ENCODE results near the gene ADAMTS7. TPM values are rescaled to one million over a fixed set of nuclear protein-coding genes. Genes with fewer than 3 reads are reported as not detected.

The ADAMTS7 gene
- polyA plus RNA-seq, 2 of the 4 experiments (the other 2 are of a cell fraction) = 1.5 to 2.9 TPM

GRCh38 chr15:78808550-78808949 lies 2.7 kb downstream of the ADAMTS7 start:
- peak in 1 of 2 experiments; percentile 56; a peak in 3 of 6 replicates for ATAC-seq
- CTCF ChIA-PET = interaction anchor here (0.7 to 8.8 kb wide), 9 partner anchors 10 to 568 kb away, joined by 3 to 85 read pairs (median 4); no protein-coding TSS in a partner anchor
- POLR2A ChIA-PET = interaction anchor here (1.0 kb wide), 1 partner anchor 243 kb away, joined by 3 read pairs; the partner anchor contains the start of gene CHRNA5

GRCh38 chr15:78807359-78807758 lies 3.9 kb downstream of the ADAMTS7 start:
- ATAC-seq (no peak), FAIRE-seq (peak; percentile 77), DNase-seq (ENCODE audit: low read depth in 1 of 2, low spot score in 1 of 2) (no peak)
- H3K9me3 ChIP-seq = 0 out of 3 replicates have a peak, but pooled peaks cover 3% of the 10 kb centered on the region
- no peak overlapping the region for H3K27ac ChIP-seq
- no peak overlapping the region for H3K4me2 ChIP-seq
- 98% methylated on average over 2 of the region's 2 CpGs for WGBS (ENCODE audit: missing lambda C conversion rate)
- no peak overlapping the region for H3K4me3 ChIP-seq
- ChIA-PET CTCF (interaction anchor here (0.6 to 8.8 kb wide), 6 partner anchors 10 to 267 kb away, joined by 4 to 85 read pairs (median 6); no protein-coding TSS in a partner anchor), POLR2A (interaction anchor here (0.6 kb wide), 2 partner anchors 12 to 128 kb away, joined by 3 read pairs; no protein-coding TSS in a partner anchor)
- TF ChIP-seq CEBPB (IDR thresholded peaks at IDR 0.05) (no peak), HMGXB4 (CRISPR knock-in tag; IDR thresholded peaks at IDR 0.05; ENCODE audit: borderline replicate concordance) (no peak), CHD2 (IDR thresholded peaks at IDR 0.05; ENCODE audit: low read length, partially characterized antibody) (no peak), TFCP2L1 (CRISPR knock-in tag; IDR thresholded peaks at IDR 0.05) (no peak), HOXB5 (CRISPR knock-in tag; IDR thresholded peaks at IDR 0.05) (no peak), FOXS1 (CRISPR knock-in tag; IDR thresholded peaks at IDR 0.05) (no peak), JUNB (IDR thresholded peaks at IDR 0.05) (no peak), RFX5 (IDR thresholded peaks at IDR 0.05) (no peak)
- H3K4me1 ChIP-seq = peaks cover 4% of the 10 kb centered on the region; the same call in 2 of the 3 replicates

More at GRCh38 chr15:78808550-78808949, 2.7 kb downstream of the ADAMTS7 start:
- no peak overlapping the region for H3K4me3 ChIP-seq
- H3K4me2 ChIP-seq = no peak overlapping the region
- 43% methylated on average over 2 of the region's 2 CpGs for WGBS (ENCODE audit: missing lambda C conversion rate)
- TF ChIP-seq RAD21 (conservative IDR thresholded peaks at IDR 0.05 in 1 of 2, IDR thresholded peaks at IDR 0.05 in 1 of 2) (peak; percentile 37 to 53; a peak in 3 of 5 replicates), CTCF (IDR thresholded peaks at IDR 0.05) (peak; percentile 47), EHF (CRISPR knock-in tag; IDR thresholded peaks at IDR 0.05) (no peak), SMC3 (IDR thresholded peaks at IDR 0.05) (0 out of 3 replicates have a peak, but pooled peaks have one; percentile 27), BCL3 (IDR thresholded peaks at IDR 0.05) (no peak), CHD4 (IDR thresholded peaks at IDR 0.05; ENCODE audit: borderline replicate concordance) (no peak), MAFK (IDR thresholded peaks at IDR 0.05; ENCODE audit: partially characterized antibody) (peak; percentile 23)
- H3K4me1 ChIP-seq = peaks cover 4% of the 10 kb centered on the region; the same call in 2 of the 3 replicates
- H3K27ac ChIP-seq = no peak overlapping the region
- FAIRE-seq (no peak), DNase-seq (ENCODE audit: low read depth in 1 of 2, low spot score in 1 of 2) (peak; percentile 71 to 78)
- H3K9me3 ChIP-seq = 0 out of 3 replicates have a peak, but pooled peaks cover 3% of the 10 kb centered on the region

- FAIRE-seq (no peak), DNase-seq (ENCODE audit: low read depth in 1 of 2, low spot score in 1 of 2) (no peak), ATAC-seq (no peak)
- Histone ChIP-seq H3K4me1 (no peaks in the 10 kb centered on the region), H3K9me3 (0 out of 3 replicates have a peak, but pooled peaks cover 3% of the 10 kb centered on the region), H3K4me2 (no peak overlapping the region), H3K4me3 (no peak overlapping the region), H3K27ac (no peak overlapping the region)
- ChIA-PET POLR2A (interaction anchor here (0.9 kb wide), 1 partner anchor 69 kb away, joined by 3 read pairs; no protein-coding TSS in a partner anchor), CTCF (interaction anchor here (0.6 to 1.4 kb wide), 3 partner anchors 17 to 68 kb away, joined by 3 read pairs; no protein-coding TSS in a partner anchor)
- TF ChIP-seq KDM5A (IDR thresholded peaks at IDR 0.05) (no peak), MAZ (IDR thresholded peaks at IDR 0.05; ENCODE audit: borderline replicate concordance, low read depth, low read length) (no peak), NR3C1 (IDR thresholded peaks at IDR 0.05) (no peak), ELK1 (IDR thresholded peaks at IDR 0.05; ENCODE audit: low read depth, low read length) (no peak), RNF2 (IDR thresholded peaks at IDR 0.05; ENCODE audit: borderline replicate concordance, low read depth) (no peak), TP53 (CRISPR knock-in tag; IDR thresholded peaks at IDR 0.05) (no peak)
- 86% methylated on average over 14 of the region's 14 CpGs for WGBS (ENCODE audit: missing lambda C conversion rate)
These were observed 6.9 kb downstream of the ADAMTS7 start for GRCh38 chr15:78804391-78804792.

Data from A549 (cell line).